Placental pericyte (primary cell): ENCODE results near the gene PTGDR. TPM values are rescaled to one million over a fixed set of nuclear protein-coding genes. Genes with fewer than 3 reads are reported as not detected.

Experiments
- total RNA-seq: library from RNA; depleted of rRNA; stranded (reverse); fragments of >200 nt; gene quantifications from 2 replicates; pipeline ENCODE4 v1.2.3, GENCODE V29; 2012

PTGDR gene
- total RNA-seq: under 0.01 and 2.0 TPM in 2 replicates

GRCh38 chr14:52267501-52268278 lies at the start of gene PTGDR:
TSS of gene PTGDR (plus strand) at chr14:52267698. CDS start at chr14:52267815, 117 bp downstream.

GRCh38 chr14:52313903-52314594 lies 46.6 kb downstream of the PTGDR start, which contains the start of gene PTGER2:
TSS of gene PTGER2 (plus strand) at chr14:52314312. CDS start at chr14:52314549, 237 bp downstream.

Other genes starting within 250 kb of the PTGDR start
- gene NID2, start 198.6 kb upstream of the PTGDR start, total RNA-seq: 237 and 855 TPM in 2 replicates
- 6.3 and 9.7 TPM in 2 replicates for gene PTGER2, start 46.6 kb downstream of the PTGDR start, total RNA-seq